Activated CD4-positive, alpha-beta T cell treated with anti-CD3 and anti-CD28 coated beads, Interleukin-2, amount 10 ng/mL, durations not matched to agents 24 days and 14 days (primary cell): ENCODE results near the gene TEKT3. TPM values are rescaled to one million over a fixed set of nuclear protein-coding genes. Genes with fewer than 3 reads are reported as not detected.

ENCODE experiments used
- DNase-seq: peaks from one replicate; pipeline ENCODE4 v3.0.0; 2022
- H3K27ac Mint-ChIP-seq: one replicate; pipeline ENCODE4 v1.8.0; 2022; ENCODE audit warnings: mild to moderate bottlenecking, mixed read lengths
- H3K27me3 Mint-ChIP-seq: one replicate; pipeline ENCODE4 v1.8.0; 2022; ENCODE audit warnings: mixed read lengths
- H3K36me3 Mint-ChIP-seq: one replicate; pipeline ENCODE4 v1.8.0; 2022; ENCODE audit warnings: low read depth, mild to moderate bottlenecking, mixed read lengths
- H3K4me1 Mint-ChIP-seq: one replicate; pipeline ENCODE4 v1.8.0; 2021; ENCODE audit warnings: mixed read lengths
- H3K4me3 Mint-ChIP-seq: one replicate; pipeline ENCODE4 v1.8.0; 2022; ENCODE audit warnings: mild to moderate bottlenecking, moderate library complexity, mixed read lengths
- H3K9me3 Mint-ChIP-seq: one replicate; pipeline ENCODE4 v1.8.0; 2021; ENCODE audit warnings: mixed read lengths
- intact Hi-C: fragments of 100-400 bp; cut with micrococcal nuclease; formaldehyde crosslinking; loops from one replicate; pipeline ENCODE4 v1.15.1; 2023
- total RNA-seq: library from RNA; stranded (reverse); gene quantifications from 2 replicates; pipeline ENCODE4 v1.2.3, GENCODE V29; 2022

Gene TEKT3
- total RNA-seq, 1 donor from 2014 or later = not detected

GRCh38 chr17:15273141-15273793, 68.1 kb downstream of the TEKT3 start:
- Mint-ChIP-seq H3K4me3 (no peak overlapping the region), H3K27ac (no peak overlapping the region), H3K4me1 (peaks cover 8% of the 10 kb centered on the region), H3K9me3 (peaks cover 21% of the 10 kb centered on the region), H3K27me3 (peaks cover 6% of the 10 kb centered on the region), H3K36me3 (no peaks in the 10 kb centered on the region)
- intact Hi-C loops = no loop called here
- DNase-seq = no peak

GRCh38 chr17:15271741-15272140, 69.7 kb downstream of the TEKT3 start:
- Mint-ChIP-seq H3K27me3 (peaks cover 15% of the 10 kb centered on the region), H3K4me3 (no peak overlapping the region), H3K36me3 (no peaks in the 10 kb centered on the region), H3K4me1 (peaks cover 8% of the 10 kb centered on the region), H3K9me3 (peaks cover 21% of the 10 kb centered on the region), H3K27ac (no peak overlapping the region)
- no peak for DNase-seq
- intact Hi-C loops = no loop called here

- no peak overlapping the region for H3K4me3 Mint-ChIP-seq
- H3K36me3 Mint-ChIP-seq = no peaks in the 10 kb centered on the region
- intact Hi-C loops = no loop called here
- no peak for DNase-seq
- no peak overlapping the region for H3K27ac Mint-ChIP-seq
- peaks cover 8% of the 10 kb centered on the region for H3K4me1 Mint-ChIP-seq
- peaks cover 12% of the 10 kb centered on the region for H3K9me3 Mint-ChIP-seq
- H3K27me3 Mint-ChIP-seq = peaks cover 24% of the 10 kb centered on the region
Observed at GRCh38 chr17:15270628-15271381, 70.6 kb downstream of the TEKT3 start.

DNA sequence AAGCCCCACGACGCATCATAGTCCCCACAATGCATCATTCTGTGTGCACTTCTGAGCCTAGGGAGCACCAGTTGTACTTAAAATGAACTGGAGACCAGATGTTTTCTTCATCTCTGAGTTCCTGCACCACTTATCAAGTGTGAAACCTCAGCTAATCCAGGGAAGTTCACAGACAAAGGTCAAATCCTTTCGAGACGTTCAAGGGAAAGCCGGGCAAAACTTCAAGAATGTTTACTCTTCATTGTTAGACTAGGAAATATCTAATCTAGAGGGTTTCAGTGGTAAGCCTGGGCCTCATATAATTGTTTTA, 71.7 kb downstream of the TEKT3 start:
- Mint-ChIP-seq H3K4me1 (peaks cover 8% of the 10 kb centered on the region), H3K4me3 (no peak overlapping the region), H3K27ac (no peak overlapping the region), H3K9me3 (peaks cover 7% of the 10 kb centered on the region), H3K27me3 (peaks cover 34% of the 10 kb centered on the region), H3K36me3 (no peaks in the 10 kb centered on the region)
- intact Hi-C loops = no loop called here
- DNase-seq = no peak

DNA sequence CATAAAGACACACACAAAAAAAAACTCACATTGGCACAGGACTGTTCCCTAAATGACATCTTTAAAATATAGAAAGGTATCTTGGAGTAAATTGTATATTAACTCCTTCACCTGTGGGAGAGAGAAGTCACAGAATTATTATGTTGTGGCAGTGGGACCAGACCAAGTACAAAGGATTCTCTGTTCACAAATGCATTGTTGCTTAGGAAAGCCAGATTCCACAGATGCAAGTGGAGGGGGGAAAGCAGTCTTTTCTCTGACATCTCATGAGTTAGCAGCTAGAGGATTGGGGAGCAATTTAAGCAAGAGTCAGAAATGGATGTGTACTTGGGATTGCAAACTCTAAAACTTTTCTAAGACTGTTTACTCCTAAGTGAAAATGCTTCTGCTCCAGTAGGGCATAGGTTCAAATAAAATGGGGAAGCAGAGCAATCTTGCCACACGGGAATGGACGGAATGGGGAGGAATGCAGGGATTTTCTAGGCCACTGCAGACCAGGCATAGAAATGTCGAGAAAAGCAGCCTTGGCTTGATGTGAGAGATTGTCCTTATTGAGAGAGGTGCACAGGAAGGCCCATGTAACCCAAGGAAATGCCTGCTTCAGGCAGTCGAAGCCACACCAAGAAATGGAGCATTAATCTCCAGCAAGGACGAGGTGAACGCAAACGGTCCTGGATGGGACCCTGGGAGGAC, 72.2 kb downstream of the TEKT3 start:
- H3K27me3 Mint-ChIP-seq = peaks cover 39% of the 10 kb centered on the region
- intact Hi-C loops = no loop called here

DNA sequence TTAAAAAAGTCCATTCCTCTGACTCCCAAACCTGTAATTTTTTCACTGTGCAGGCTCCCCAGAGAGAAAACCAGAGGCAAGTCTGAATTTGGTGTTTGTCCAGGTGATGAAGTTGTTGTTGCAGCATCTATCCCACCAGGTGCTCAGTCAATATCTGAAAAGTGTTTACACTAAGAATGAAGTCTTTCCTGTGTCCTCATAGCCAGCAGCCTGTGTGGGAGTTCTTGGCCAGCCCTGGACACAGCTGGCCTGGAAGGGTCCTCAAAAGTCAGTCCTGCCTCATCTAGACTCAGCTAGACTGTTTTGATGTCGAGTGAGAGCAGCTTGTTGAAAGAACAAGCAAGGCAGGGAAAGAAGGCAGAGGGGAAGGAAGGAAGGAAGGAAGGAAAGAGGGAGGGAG, 72.9 kb downstream of the TEKT3 start:
- peaks cover 8% of the 10 kb centered on the region for H3K4me1 Mint-ChIP-seq
- no peaks in the 10 kb centered on the region for H3K36me3 Mint-ChIP-seq
- no peak overlapping the region for H3K4me3 Mint-ChIP-seq
- DNase-seq = no peak
- intact Hi-C loops = no loop called here
- H3K27me3 Mint-ChIP-seq = peaks cover 45% of the 10 kb centered on the region
- peaks cover 7% of the 10 kb centered on the region for H3K9me3 Mint-ChIP-seq
- H3K27ac Mint-ChIP-seq = no peak overlapping the region

More for the DNA sequence above, 72.2 kb downstream of the TEKT3 start:
- H3K9me3 Mint-ChIP-seq = peaks cover 7% of the 10 kb centered on the region
- no peak overlapping the region for H3K4me3 Mint-ChIP-seq
- DNase-seq = no peak
- no peaks in the 10 kb centered on the region for H3K36me3 Mint-ChIP-seq
- H3K4me1 Mint-ChIP-seq = peaks cover 8% of the 10 kb centered on the region
- H3K27ac Mint-ChIP-seq = no peak overlapping the region

- Mint-ChIP-seq H3K27me3 (peaks cover 48% of the 10 kb centered on the region), H3K27ac (no peak overlapping the region), H3K9me3 (peaks cover 7% of the 10 kb centered on the region), H3K4me3 (no peak overlapping the region), H3K36me3 (no peaks in the 10 kb centered on the region), H3K4me1 (peaks cover 8% of the 10 kb centered on the region)
- no peak for DNase-seq
- intact Hi-C loops = no loop called here
Observed at GRCh38 chr17:15267996-15268395, 73.4 kb downstream of the TEKT3 start.

DNA sequence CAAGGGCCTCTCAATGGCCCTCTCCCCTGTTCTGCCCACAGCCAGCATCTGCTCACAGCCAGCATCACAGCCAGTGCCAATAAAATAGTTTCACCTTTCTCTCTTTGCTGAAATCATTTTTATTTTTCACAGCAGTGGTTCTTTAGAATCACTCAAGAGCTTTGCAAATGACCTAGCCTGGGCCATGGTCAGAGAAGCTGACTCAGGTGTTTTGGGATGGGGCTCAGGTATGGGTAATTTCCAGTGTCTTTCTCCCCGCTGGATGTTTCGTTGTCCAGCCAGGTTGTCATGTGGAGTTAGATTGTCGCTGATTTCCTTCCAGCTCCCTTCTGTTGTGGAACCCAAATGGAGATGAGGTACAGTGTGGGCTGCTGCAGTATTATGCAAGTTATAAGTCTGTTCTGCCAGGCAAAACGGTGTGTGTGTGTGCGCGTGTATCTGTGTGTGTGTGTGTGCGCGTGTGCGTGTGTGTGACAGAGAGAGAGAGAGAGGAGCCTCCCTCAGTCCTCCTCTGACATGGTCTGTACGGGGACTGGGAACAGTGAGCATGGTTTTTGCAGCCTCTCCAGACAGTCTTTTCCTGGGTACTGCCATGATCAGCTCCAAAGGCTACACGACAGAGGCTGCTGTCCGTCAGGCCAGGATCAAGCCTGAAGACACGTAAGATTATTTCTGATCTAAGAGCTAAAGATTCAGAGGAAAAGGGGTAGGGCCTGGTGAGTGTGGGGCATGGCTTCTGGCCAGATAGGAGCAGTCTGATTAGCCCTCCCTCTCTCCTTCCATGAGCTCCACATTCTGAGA, 74.9 kb downstream of the TEKT3 start:
- peaks cover 5% of the 10 kb centered on the region for H3K9me3 Mint-ChIP-seq
- peaks cover 59% of the 10 kb centered on the region for H3K27me3 Mint-ChIP-seq
- peaks cover 12% of the 10 kb centered on the region for H3K4me1 Mint-ChIP-seq
- no peak overlapping the region for H3K27ac Mint-ChIP-seq
- H3K4me3 Mint-ChIP-seq = no peak overlapping the region
- H3K36me3 Mint-ChIP-seq = peaks cover 1% of the 10 kb centered on the region
- DNase-seq = no peak
- intact Hi-C loops = no loop called here

GRCh38 chr17:15265131-15265530, 76.3 kb downstream of the TEKT3 start, which contains the start of gene PMP22:
PMP22 (minus strand) TSS chr17:15265326; CDS start chr17:15260727, 4,599 bp downstream.
- intact Hi-C loops = no loop called here
- DNase-seq = no peak
- Mint-ChIP-seq H3K4me1 (peaks cover 15% of the 10 kb centered on the region), H3K36me3 (peaks cover 1% of the 10 kb centered on the region), H3K27me3 (peaks cover 70% of the 10 kb centered on the region), H3K27ac (no peak within 1 kb of the TSS), H3K4me3 (no peak within 1 kb of the TSS), H3K9me3 (no peaks in the 10 kb centered on the region)

DNA sequence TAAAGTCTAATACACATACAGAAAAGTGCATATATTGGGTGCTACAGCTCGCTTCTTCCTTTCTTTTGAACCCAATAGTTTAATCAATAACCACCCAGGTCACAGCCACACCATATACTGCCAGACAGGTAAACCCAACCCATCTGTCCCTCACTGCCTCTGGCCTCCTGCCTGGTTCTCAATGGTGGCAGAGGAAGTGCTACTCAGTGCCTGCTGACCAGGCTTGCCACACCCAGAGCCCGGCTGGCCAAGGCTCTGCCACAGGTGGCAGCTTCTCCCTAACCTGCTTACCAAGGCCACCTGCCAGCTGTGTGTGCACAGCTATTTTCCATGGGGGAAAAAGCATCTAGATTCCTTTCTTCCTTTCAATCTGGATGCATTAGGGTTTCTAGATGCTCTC, 76.9 kb downstream of the TEKT3 start:
- Mint-ChIP-seq H3K36me3 (peaks cover 1% of the 10 kb centered on the region), H3K4me3 (no peak overlapping the region), H3K27ac (no peak overlapping the region), H3K9me3 (no peaks in the 10 kb centered on the region), H3K27me3 (peaks cover 73% of the 10 kb centered on the region), H3K4me1 (peaks cover 16% of the 10 kb centered on the region)
- intact Hi-C loops = no loop called here
- no peak for DNase-seq

GRCh38 chr17:15263680-15264079, 77.7 kb downstream of the TEKT3 start:
- H3K27ac Mint-ChIP-seq = no peak overlapping the region
- intact Hi-C loops = no loop called here
- no peak overlapping the region for H3K4me3 Mint-ChIP-seq

DNA sequence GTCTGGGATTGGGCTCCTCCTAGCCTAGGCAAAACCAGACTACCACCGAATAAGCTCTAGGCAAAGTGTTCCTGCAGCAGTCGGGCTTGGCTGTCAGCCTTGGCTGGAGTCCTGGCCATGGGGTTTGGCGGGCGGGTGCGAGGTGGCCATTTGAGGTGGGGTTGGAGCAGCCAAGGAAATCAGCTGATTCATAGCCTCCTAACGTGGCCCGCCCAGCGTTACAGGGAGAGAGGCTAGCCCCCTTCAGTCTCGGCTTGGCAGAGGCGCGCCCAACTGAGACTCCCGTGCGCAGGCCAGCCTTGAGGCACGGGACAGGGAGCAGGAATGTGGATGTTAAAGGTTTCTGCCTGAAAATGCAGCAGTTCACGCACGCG, 78.2 kb downstream of the TEKT3 start:
- DNase-seq = no peak
- H3K4me3 Mint-ChIP-seq = no peak overlapping the region
- no peak overlapping the region for H3K27ac Mint-ChIP-seq
- peaks cover 1% of the 10 kb centered on the region for H3K36me3 Mint-ChIP-seq
- peaks cover 16% of the 10 kb centered on the region for H3K4me1 Mint-ChIP-seq
- H3K9me3 Mint-ChIP-seq = no peaks in the 10 kb centered on the region
- intact Hi-C loops = no loop called here
- H3K27me3 Mint-ChIP-seq = peaks cover 78% of the 10 kb centered on the region

More at GRCh38 chr17:15263680-15264079, 77.7 kb downstream of the TEKT3 start:
- Mint-ChIP-seq H3K9me3 (no peaks in the 10 kb centered on the region), H3K36me3 (peaks cover 1% of the 10 kb centered on the region), H3K27me3 (peaks cover 75% of the 10 kb centered on the region), H3K4me1 (peaks cover 16% of the 10 kb centered on the region)
- DNase-seq = no peak

GRCh38 chr17:15262291-15263205, 78.8 kb downstream of the TEKT3 start:
- DNase-seq = no peak
- H3K27me3 Mint-ChIP-seq = peaks cover 75% of the 10 kb centered on the region
- peaks cover 1% of the 10 kb centered on the region for H3K36me3 Mint-ChIP-seq
- intact Hi-C loops = no loop called here
- H3K27ac Mint-ChIP-seq = no peak overlapping the region
- peaks cover 16% of the 10 kb centered on the region for H3K4me1 Mint-ChIP-seq
- H3K4me3 Mint-ChIP-seq = peak overlapping the region; percentile 63
- no peaks in the 10 kb centered on the region for H3K9me3 Mint-ChIP-seq
